Muscle of back (tissue), 13 donors: ENCODE data around the gene SP4. TPM values are rescaled to one million over a fixed set of nuclear protein-coding genes. Genes with fewer than 3 reads are reported as not detected.

ENCODE experiments used
- DNase-seq, 3 donors: peaks; one replicate each; pipeline versions ENCODE4 v3.0.0 to v3.0.0-alpha.2; 2013
- long read RNA-seq, 9 donors: transcript quantifications; one replicate each; lab custom pipeline, GENCODE V29; 2026
- polyA plus RNA-seq, 10 donors: library from polyadenylated mRNA; unstranded; fragments of 120-200 nt; gene quantifications; one replicate each; pipeline ENCODE4 v1.2.1, GENCODE V29; 2013; ENCODE audit not compliant: insufficient read length in 10 of 10

Gene SP4
- 1 to 10 TPM; 4.5 to 8.1 (median 6.8) TPM for polyA plus RNA-seq
- long read RNA-seq, donor 1, result 0 reads
- long read RNA-seq, donor 2, result 0 reads
- long read RNA-seq, donor 3, result 0 reads
- long read RNA-seq, donor 4, result 0 reads
- long read RNA-seq, donor 5, full-length matches to known transcripts, result 1 of 1 reads
- long read RNA-seq, donor 5, partial matches to known transcripts, result 0 of 1 reads
- long read RNA-seq, donor 5, other reads (novel, unspliced or antisense), result 0 of 1 reads
- long read RNA-seq, donor 6, result 0 reads
- long read RNA-seq, donor 7, result 0 reads
- long read RNA-seq, donor 8, full-length matches to known transcripts, result 1 of 1 reads
- long read RNA-seq, donor 8, partial matches to known transcripts, result 0 of 1 reads
- long read RNA-seq, donor 8, other reads (novel, unspliced or antisense), result 0 of 1 reads
- long read RNA-seq, donor 9, result 0 reads

DNA sequence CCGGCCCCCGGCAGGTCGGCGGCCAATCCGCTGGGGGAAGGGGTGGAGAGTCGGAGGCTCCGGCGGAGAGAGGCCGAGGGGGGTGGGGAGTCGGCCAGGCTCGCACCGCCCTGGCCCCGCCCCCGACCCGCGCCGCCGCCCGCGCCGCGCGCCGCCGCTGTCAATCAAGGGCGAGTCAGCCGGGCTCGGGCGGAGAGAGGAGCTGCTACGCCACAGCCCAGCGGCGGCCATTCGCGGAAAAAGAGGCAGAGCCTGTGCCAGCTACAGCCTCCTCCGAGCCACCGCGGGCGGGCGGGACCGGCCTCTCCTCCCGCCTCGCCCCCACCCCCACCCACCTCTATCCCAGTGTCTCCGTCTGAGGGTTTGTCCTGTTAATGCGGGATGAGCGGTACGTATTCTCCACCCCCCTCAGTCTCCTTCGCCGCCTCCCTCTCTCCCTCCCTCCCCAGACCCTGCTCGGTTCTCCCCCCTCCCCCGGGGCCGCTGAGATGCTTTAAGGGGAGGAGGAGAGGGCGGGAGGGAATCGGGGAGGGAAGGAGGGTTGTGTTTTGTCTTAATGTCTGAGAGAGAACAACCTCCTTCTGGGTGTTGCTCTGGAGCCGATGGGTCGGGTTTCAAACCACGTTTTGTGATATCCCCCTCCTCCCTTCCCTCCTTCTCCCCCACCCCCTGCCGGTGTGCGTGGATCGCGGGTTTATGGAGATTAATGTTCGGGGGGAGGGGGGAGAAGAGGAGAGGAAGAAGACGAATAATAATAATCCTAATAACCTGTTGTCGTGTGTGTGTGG is at the start of gene SP4:
TSS of gene SP4 (plus strand) at position 213 of the 788 bp plus-strand sequence. CDS start at position 382, 169 bp downstream.
- peak; percentile 95 to 97 (median 96) for DNase-seq

DNA sequence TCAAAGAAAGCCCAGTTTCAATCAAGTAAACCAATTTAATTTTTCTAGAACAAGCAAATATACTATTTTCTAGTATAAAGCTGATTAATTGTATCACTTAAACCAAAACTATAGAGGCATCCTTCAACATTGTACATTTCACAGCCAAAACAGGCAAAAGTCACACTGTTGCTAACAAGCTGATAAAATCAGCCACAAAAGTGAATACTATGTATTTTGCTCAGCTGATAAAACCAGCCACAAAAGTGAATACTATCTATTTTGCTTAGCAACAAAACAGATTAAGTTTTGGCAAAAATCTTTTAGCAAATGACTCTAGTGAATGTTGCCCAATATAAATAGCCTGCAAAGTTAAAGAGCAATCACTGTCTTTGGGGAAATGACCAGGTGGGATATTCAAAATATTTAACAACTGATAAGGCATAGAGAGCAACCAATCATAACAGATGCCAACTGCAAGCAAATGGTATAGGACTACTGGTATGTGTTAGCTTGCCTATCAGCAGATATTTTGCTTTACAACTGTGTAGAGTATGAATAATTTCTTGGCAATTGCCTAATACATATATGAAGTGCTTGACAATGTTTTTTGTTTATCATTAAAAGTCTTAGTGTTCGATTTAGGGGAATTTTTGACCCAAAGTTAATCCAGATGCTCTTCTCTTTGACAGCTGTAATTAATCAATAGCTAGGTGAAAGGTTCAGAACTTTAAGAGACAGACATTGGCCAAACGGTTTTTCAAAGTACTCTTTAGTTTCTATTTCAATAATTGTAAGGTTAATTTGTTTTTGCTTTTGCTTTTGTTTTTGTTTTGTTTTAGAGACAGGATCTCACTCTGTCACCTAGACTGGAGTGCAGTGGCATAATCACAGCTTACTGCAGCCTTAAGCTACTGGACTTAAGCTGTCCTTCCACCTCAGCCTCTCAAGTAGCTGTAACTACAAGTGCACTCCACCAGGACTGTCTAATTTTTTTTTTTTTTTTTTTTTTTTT is 44.4 kb upstream of the SP4 start:
- no peak for DNase-seq

DNA sequence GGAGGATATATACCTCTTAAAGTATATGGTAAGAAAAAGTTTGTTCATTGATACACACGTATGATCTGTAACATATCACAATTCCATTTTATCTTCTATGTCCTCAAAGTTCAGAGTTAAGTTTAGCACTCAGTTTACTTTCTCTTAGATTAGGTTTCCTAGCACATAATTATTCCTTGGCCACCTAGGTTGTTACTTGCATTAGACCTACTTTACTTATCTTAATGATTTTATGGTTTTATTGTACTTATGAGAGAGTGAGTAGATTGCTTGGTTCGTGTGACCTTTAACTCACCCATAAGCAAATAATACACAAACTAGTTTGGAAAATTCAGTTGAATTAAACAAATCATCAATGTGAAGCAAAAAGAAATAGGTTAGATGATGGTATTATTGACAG is 33.9 kb upstream of the SP4 start:
- no peak for DNase-seq

DNA sequence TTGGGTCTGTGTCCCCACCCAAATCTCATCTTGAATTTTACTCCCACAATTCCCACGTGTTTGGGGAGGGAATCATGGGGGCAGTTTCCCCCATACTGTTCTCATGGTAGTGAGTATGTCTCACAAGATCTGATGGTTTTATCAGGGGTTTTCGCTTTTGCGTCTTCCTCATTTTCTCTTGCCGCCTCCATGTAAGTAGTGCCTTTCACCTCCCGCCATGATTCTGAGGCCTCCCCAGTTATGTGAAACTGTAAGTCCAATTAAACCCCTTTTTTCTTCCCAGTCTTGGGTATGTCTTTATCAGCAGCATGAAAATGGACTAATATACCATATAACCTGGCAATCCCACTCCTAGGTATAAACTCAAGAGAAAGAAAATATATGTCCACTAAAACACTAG is 25.9 kb upstream of the SP4 start:
- DNase-seq, result no peak

DNA sequence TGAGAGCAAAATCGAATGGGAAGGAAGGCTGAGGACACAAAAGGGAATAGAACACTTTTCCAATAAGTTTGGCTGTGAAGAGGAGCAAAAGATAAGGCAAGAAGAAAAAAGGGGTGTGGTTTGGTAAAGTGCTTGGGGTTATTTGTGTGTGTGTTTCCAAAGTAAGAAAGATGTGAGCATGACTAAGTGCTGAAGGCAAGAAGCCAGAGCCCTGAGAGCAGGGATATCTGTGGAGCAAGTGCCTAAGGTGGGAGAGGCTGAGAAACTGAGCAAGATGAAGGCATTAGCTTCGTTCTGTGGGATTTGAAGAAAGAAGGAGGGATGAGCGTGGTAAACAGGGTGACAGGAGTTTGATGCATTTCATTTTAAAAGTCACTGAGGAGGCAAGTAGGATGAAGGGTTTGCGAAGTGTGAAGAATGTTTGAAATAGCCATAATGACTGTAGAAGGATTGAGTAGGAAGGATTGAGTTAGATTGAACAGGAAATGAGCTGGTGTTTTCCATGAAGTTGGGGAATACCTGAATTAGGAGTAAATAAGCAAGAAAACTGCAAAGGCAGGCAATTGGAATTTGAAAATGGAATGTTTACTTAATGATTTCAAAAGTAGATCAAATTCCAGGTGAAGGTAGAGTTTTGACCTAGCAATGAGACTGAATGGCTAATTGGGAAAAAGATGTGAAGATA is 19.9 kb upstream of the SP4 start:
- DNase-seq, result no peak

DNA sequence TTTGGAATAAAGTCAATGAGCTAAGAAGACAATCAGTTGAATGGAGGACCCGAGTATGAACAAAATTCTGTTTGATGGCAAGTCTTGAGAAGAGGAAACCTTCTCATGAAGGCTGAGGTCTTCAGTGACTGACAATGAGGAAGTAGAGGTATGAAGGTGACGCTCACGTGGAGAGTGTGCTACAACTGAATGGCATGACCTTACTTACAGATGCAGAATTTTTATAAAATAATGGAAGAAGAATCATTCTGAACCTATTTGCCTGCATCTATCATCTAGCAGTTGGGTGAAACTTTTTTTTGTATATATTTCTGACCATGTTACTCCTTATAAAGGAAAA is 19.4 kb upstream of the SP4 start:
- DNase-seq, result no peak

DNA sequence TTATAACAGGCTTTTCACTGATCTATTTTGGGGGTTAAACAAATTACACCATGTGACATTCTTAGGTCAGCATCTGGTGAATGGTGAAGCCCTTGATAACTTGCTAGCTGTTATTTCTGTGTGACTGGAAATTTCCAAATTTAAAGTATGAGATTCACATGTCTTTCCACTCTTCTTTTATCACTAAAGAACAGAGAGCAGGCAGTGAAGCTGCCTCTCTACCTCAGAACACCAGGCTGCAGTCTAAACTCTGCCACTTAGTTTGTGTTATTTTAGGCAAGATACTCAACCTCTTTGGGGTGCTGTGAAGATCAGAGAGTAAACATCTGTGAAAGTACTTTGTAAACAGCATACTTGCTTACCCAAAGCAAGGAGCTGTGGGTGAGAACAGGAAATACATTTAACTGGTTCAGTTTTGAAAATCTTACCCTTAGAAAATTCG is 15.5 kb upstream of the SP4 start:
- DNase-seq, result no peak

DNA sequence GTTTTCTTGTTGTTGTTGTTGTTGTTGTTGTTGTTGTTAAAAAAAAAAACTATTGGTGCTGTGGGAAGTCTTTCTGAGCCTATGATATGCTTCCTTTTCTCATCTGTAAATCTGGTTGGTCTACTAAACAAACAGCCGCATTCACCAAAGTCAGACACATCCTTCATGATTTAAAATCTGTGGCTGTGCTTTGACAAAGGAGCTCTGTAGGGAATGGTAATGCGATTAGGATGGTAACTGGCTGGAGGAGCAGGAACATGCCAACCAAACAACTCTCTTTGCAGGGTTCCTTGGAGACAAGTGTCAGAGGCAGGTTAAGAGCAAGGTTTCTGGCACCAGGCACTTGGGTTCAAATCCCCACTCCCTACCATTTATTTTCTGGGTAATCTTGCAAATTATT is 14.9 kb upstream of the SP4 start:
- DNase-seq, result no peak

DNA sequence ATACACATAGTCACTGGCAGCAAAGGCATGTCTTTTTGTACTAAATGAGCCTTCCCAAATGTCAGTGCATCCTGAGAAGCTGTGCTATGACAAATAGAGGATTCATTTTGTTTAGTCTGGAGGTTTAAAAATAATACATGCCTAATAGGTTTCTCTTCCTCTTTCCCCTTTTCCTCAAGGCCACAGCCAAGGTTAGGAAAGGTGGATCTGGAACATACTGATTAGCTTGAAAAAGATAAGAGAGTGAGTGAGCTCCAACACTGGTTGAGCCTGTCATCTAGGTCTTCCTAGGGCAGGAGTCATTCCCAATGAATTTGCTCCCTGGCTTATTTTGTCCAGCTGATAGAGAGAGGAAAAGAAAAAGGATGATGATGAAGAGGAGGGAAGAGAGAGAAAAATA is 14.4 kb upstream of the SP4 start:
- no peak for DNase-seq

DNA sequence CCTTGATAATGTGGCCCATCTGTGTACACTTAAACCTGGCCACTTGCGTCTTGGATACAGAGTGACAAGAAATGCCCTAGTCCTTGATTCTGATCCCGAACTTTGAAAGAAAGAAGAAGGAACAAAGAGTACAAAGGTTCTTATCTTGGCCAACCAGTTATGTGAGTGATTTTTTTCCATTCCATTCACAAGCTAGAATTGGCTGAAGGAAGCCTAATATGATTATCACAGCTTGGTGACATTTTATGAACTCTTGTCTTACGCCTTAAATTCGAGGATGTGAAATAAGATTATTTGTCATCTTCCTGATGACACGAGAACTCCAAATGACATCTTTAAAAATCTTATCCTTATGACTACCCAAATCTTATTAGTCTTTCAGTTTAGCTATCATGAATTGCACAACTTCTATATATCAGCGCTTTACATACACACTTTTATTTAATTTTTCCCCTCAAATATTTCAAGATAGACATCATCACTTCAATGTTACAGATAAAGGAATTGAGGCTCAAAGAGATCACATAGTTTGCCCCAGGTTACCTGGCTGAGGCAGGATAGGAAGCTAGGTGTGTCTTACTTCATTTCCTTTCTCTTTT is 13.0 kb upstream of the SP4 start:
- no peak for DNase-seq

DNA sequence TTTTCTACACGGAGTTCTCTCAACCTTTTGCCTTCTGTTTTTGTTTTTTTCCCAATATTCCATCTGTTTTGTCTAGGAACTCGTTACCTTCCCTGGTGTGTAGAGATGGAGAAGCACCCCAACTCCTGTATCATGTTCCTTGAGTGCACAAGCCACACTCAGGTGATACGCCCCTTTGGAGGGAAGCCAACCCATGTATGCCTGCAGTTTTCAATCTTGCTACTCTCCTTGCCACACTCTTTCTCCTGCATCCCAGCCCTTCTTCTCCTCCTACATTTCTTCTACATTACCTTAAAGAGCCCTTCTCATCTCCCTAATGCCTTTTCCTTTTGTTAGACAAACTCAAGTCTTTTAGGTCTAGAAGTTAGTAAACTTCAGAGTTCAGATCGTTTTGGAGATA is 10.2 kb upstream of the SP4 start:
- DNase-seq, result no peak

DNA sequence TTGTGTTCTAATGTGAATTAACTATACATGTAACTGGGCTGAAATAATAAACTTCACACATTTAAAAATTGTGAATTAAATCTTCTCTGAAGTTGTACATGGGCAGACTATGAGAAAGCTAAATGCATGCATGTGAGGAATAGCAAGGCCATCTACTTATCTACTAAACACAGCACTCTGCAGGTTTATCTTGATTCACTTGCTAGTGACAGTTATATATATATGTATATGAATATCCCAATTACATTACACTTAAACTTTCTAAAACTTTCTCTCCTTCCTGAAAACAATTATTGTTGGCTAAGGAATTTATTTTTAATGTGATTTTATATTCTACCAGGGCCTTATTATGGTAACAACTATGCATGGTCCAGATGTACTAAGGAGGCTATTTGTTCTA is 5.1 kb upstream of the SP4 start:
- no peak for DNase-seq

DNA sequence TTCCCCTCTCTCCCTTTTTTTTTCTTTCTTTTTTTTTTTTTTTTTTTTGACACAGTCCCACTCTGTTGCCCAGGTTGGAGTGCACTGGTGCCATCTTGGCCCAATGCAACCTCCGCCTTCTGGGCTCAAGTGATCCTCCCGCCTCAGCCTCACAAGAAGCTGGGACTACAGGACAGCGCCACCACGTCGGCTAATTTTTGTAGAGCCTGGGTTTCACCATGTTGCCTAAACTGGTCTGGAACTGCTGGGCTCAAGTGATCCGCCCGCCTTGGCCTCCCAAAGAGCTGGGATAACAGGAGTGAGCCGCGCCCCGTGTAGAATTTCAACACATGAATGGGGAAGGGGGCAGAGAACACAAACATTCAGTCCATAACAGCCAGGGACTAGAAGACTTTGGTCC is 2.6 kb upstream of the SP4 start:
- no peak for DNase-seq

DNA sequence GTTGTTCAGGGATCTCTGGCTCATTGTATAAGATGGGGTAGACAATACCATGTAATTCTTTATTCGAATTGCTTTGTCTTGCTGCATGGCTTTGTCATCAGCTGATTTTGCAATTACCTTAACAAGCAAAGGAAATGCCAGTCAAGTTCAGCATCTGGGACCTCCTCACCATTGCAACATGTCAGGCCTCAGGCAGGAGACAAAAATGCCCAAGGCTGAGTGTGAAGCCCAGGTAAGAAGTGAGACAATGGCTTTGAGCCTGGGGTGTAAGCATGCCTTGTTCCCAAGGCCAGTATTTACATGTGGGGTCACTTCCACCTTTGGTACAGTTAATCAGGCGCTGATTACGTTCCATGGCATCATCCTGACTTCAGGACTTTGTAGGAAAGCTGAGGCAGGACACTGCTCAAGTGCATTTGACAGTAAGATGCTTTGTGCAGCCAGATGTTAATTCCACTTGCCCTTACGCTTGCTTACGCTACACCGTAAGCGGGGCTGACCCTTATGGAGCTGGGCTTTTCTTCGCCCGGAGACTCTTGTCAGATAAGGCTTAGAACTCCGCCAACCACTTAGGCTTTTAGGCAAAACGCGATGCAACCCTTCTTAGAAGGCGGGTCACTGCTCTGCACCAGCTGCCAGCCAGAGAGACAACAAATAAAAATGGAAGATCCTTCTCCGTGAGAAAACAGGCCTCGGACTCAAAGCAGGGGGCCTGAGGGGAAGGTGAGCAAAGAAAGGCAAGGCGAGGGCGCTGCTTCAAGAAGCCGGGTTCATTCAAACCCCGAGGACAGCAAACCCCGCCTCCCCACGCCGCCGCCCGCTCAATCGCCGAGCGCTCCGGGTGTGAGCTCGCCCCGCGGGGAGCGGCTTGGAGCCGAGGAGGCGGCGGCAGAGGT is 1.3 kb upstream of the SP4 start:
- no peak for DNase-seq

DNA sequence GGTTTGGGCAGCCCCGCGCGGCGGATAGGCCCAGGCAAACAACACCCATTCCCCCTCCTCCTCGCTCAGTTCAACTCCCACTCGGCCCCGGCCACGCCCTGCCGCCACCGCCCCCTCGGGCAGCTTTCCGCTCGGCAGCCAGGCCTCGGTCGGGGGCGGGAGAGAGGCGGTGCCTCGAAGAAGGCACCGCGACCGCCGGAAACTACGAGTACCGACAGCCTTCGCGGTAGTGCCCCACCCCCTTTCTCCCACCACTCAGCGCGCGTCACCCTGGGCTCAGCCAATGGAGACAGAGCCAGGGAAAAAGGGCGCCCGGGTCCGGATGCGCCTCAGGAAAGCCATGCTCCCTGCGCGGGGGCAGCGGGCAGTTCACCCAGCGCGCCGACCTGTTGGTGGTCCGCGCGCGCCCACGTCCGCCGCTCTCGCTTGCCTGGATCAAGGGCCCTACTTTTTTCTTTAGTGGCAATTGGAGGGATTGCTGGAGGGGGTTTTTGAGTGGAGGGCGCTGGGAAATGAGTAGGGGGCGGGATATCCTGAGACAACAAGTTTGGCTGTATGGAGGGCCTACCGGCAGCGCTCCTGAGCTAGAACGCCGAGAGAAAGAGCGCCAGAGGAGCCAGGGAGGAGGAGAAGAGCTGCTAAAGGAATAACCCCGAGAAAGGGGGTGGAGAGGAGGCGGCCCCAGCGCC is 557 bp upstream of the SP4 start:
- peak; percentile 99 for DNase-seq

DNA sequence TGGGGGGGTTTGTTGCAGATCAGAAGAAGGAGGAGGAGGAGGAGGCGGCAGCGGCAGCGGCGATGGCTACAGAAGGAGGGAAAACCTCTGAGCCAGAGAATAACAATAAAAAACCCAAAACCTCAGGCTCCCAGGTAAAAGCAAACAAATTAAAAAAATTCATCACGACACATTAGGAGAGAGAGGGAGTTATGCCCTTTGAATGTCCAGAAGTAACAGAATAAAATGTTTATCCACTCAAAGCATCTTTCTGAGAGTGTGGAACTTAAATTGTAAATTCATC is 717 bp downstream of the SP4 start:
- DNase-seq, result no peak

DNA sequence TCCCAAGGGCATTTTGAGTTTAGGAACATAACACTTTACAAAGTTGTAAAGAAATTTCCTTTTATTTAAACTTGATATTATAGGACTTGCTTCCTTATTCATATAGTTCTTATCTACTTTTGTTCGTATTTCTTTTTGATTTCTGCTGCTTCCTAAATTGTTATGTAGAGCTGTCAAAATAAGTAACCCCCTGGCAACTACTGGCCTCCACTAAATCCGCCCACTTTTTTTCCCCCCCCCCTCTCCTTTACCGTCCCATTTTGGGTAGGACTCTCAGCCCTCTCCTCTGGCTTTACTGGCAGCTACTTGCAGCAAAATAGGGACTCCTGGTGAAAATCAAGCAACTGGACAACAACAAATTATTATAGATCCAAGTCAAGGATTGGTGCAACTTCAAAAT is 1.1 kb downstream of the SP4 start:
- DNase-seq, result peak in 1 of 3 donors; percentile 8

DNA sequence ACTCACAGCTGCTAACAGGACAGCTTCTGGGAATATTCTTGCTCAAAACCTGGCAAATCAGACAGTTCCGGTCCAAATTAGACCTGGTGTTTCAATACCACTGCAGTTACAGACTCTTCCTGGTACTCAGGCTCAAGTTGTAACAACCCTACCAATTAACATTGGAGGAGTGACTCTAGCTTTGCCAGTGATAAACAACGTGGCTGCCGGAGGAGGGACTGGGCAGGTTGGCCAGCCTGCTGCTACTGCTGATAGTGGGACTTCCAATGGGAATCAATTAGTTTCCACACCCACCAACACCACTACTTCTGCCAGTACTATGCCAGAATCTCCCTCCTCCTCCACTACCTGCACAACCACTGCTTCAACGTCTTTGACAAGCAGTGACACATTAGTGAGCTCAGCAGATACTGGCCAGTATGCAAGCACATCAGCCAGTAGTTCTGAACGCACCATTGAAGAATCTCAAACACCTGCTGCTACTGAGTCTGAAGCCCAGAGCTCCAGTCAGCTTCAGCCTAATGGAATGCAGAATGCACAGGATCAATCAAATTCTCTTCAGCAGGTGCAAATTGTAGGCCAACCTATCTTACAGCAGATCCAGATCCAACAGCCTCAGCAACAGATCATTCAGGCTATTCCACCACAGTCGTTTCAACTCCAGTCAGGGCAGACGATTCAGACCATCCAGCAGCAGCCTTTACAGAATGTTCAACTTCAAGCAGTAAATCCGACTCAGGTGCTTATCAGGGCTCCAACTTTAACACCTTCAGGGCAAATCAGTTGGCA is 2.1 kb downstream of the SP4 start:
- no peak for DNase-seq

DNA sequence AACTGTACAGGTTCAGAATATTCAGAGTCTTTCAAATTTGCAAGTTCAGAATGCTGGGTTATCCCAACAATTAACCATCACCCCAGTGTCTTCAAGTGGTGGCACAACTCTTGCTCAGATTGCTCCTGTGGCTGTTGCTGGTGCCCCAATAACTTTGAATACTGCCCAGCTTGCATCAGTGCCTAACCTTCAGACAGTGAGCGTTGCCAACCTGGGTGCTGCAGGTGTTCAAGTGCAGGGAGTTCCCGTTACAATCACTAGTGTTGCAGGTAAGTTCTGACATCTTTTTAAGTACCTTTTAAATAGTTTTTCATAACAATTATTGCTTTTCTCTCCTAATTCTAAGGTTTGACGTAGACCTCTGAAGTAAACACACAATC is 2.7 kb downstream of the SP4 start:
- no peak for DNase-seq
